Endothelial cell of umbilical vein (primary cell): ENCODE measurements around the gene DHRS7B. TPM values are rescaled to one million over a fixed set of nuclear protein-coding genes. Genes with fewer than 3 reads are reported as not detected.

ENCODE experiments used
- BruUV-seq: library from RNA; stranded (reverse); fragments of 400-500 nt; replicated peaks from 2 replicates; lab custom pipeline; 2021; lab: Mats Ljungman, UMichigan
- CTCF ChIA-PET: fragments of 300-600, 350-600 bp; sonication (Branson Sonifier 250); formaldehyde crosslinking; loops from one replicate; lab custom pipeline; 2021; ENCODE audit warnings: antibody characterized with exemption, inconsistent platforms; lab: Charles Lee
- POLR2A ChIA-PET: fragments of 300-600, 350-600 bp; sonication (Branson Sonifier 250); formaldehyde crosslinking; loops from one replicate; lab custom pipeline; 2021; ENCODE audit warnings: antibody characterized with exemption, inconsistent platforms; lab: Charles Lee
- DNase-seq: peaks from one replicate; pipeline ENCODE4 v3.0.0-alpha.2; 2011; ENCODE audit warnings: low read depth, low spot score
- FAIRE-seq: peaks from 2 replicates; lab custom pipeline; 2011; peaks lifted over from hg19 to GRCh38; lab: Jason Lieb, UNC
- H2AFZ ChIP-seq: 2 replicates; pipeline ENCODE4 v1.6.0; 2012; ENCODE audit warnings: low read depth, low read length, control low read depth, inconsistent platforms
- H3K27ac ChIP-seq: 2 replicates; pipeline ENCODE4 v1.5.1; 2011; ENCODE audit warnings: low read depth, mild to moderate bottlenecking, control low read depth, low read length, moderate library complexity; ENCODE audit not compliant: insufficient read depth
- H3K27me3 ChIP-seq, 2 experiments: 2 replicates each; pipeline versions ENCODE4 v1.6.0 to v1.6.1; 2011; ENCODE audit warnings: low read length in 2 of 2, mixed read lengths in 1 of 2; ENCODE audit not compliant: control insufficient read depth in 2 of 2, insufficient read depth in 2 of 2
- H3K36me3 ChIP-seq, 2 experiments: 2 replicates in 1 of 2; 3 replicates in 1 of 2; pipeline ENCODE4 v1.5.1; 2011; ENCODE audit warnings: low read length in 2 of 2, mild to moderate bottlenecking in 1 of 2, moderate library complexity in 1 of 2; ENCODE audit not compliant: control insufficient read depth in 2 of 2, insufficient read depth in 2 of 2; ENCODE audit errors: extremely low read depth in 1 of 2
- H3K4me1 ChIP-seq: 3 replicates; pipeline ENCODE4 v1.5.1; 2011; ENCODE audit warnings: mild to moderate bottlenecking, low read length; ENCODE audit not compliant: control insufficient read depth, insufficient read depth; ENCODE audit errors: extremely low read depth
- H3K4me2 ChIP-seq: 2 replicates; pipeline ENCODE4 v1.6.1; 2011; ENCODE audit warnings: low read length, control low read depth, mixed read lengths; ENCODE audit not compliant: insufficient read depth
- H3K4me3 ChIP-seq, 3 experiments: fragments of 200-600 bp in 1 of 3; sonication (generic), shearing (Covaris generic) in 1 of 3; replicated peaks in 1 of 3; 2 replicates each; pipeline ENCODE4 v1.5.1; 2011 to 2016; ENCODE audit warnings: control low read depth in 3 of 3, low read length in 3 of 3, mild to moderate bottlenecking in 2 of 3, inconsistent platforms in 1 of 3, low read depth in 1 of 3, moderate library complexity in 1 of 3; ENCODE audit not compliant: insufficient read depth in 1 of 3
- H3K79me2 ChIP-seq: 2 replicates; pipeline ENCODE4 v1.6.0; 2012; ENCODE audit warnings: low read length, inconsistent platforms; ENCODE audit not compliant: control insufficient read depth, insufficient read depth
- H3K9ac ChIP-seq: replicated peaks from 2 replicates; pipeline ENCODE3; 2011; ENCODE audit warnings: low read length, control low read depth; ENCODE audit not compliant: insufficient read depth; ENCODE audit errors: extremely low read depth
- H3K9me1 ChIP-seq: replicated peaks from 3 replicates; pipeline ENCODE4 v1.6.0; 2011; ENCODE audit warnings: mild to moderate bottlenecking, low read length; ENCODE audit not compliant: control insufficient read depth, insufficient read depth; ENCODE audit errors: extremely low read depth
- H3K9me3 ChIP-seq: replicated peaks from 2 replicates; pipeline ENCODE4 v1.5.1; 2012; ENCODE audit warnings: low read length, inconsistent platforms; ENCODE audit not compliant: control insufficient read depth, insufficient read depth
- H4K20me1 ChIP-seq: replicated peaks from 2 replicates; pipeline ENCODE3; 2011; ENCODE audit warnings: mild to moderate bottlenecking, low read length; ENCODE audit not compliant: control insufficient read depth, insufficient read depth; ENCODE audit errors: extremely low read depth
- EZH2 ChIP-seq: IDR thresholded peaks from 2 replicates; pipeline ENCODE4 v1.6.1; 2012; ENCODE audit warnings: borderline replicate concordance, low read depth, mild to moderate bottlenecking, moderate library complexity, low read length, inconsistent platforms; ENCODE audit not compliant: severe bottlenecking
- FOS ChIP-seq: IDR thresholded peaks from 2 replicates; pipeline ENCODE4 v1.6.1; 2011; ENCODE audit warnings: mild to moderate bottlenecking, low read length, moderate library complexity, borderline replicate concordance; ENCODE audit not compliant: insufficient read depth
- GATA2 ChIP-seq: IDR thresholded peaks from 2 replicates; pipeline ENCODE4 v1.7.0; 2011; ENCODE audit warnings: low read depth, mild to moderate bottlenecking, moderate library complexity, mixed read lengths, low read length; ENCODE audit not compliant: insufficient read length, insufficient read depth
- JUN ChIP-seq: IDR thresholded peaks from 2 replicates; pipeline ENCODE4 v1.6.1; 2011; ENCODE audit warnings: borderline replicate concordance, low read depth; ENCODE audit not compliant: insufficient read length, insufficient read depth
- MYC ChIP-seq: IDR thresholded peaks from one replicate; pipeline ENCODE4 v1.6.1; 2011; ENCODE audit warnings: mild to moderate bottlenecking, low read depth, low read length
- POLR2A ChIP-seq: IDR thresholded peaks from 2 replicates; pipeline ENCODE4 v1.6.1; 2012; ENCODE audit warnings: low read depth, mild to moderate bottlenecking, control low read depth, low read length
- POLR2AphosphoS5 ChIP-seq: IDR thresholded peaks from 2 replicates; pipeline ENCODE4 v1.6.1; 2012; ENCODE audit warnings: low read depth, mild to moderate bottlenecking, control low read depth, low read length, moderate library complexity; ENCODE audit not compliant: insufficient read depth
- dilution Hi-C: fragments of 300-500 bp; cut with MboI; formaldehyde crosslinking; loops from one replicate; pipeline ENCODE4 v1.15.0; 2019; ENCODE audit warnings: low sequenced_read_pairs; ENCODE audit not compliant: extremely low pct_ligation_motif_present
- intact Hi-C: fragments of 100-400 bp; cut with micrococcal nuclease; formaldehyde crosslinking; loops from one replicate; pipeline ENCODE4 v1.10.0; 2022
- polyA plus RNA-seq, 4 experiments: library from polyadenylated mRNA; depleted of rRNA in 3 of 4; stranded (reverse) in 3 of 4; unstranded in 1 of 4; fragments of >200 nt; gene quantifications; 2 replicates each; pipeline versions ENCODE4 v1.2.1 to v1.2.3, GENCODE V29; 2011 to 2012; ENCODE audit warnings: missing spikeins in 1 of 4
- total RNA-seq: library from RNA; stranded (reverse); gene quantifications from 2 replicates; pipeline ENCODE4 v1.2.3, GENCODE V29; 2021
- TF ChIP-seq, protein P1 (sequence below): IDR thresholded peaks from 2 replicates; pipeline ENCODE4 v1.6.1; 2011; ENCODE audit not compliant: insufficient read depth, insufficient read length
- TF ChIP-seq, protein P2 (sequence below), 2 donors: IDR thresholded peaks; 1 replicate in 1 of 2; 2 replicates in 1 of 2; pipeline ENCODE4 v1.5.1; 2011; ENCODE audit warnings: low read length in 2 of 2, mild to moderate bottlenecking in 2 of 2, moderate library complexity in 2 of 2, control low read depth in 1 of 2, inconsistent platforms in 1 of 2, low read depth in 1 of 2; ENCODE audit not compliant: insufficient read depth in 1 of 2; ENCODE audit errors: extremely low read depth in 1 of 2

Gene DHRS7B
- total and polyA plus RNA-seq, 2 donors (not counting 3 experiments of a cell fraction or from before 2014, with no cell fraction given) = 14.0 to 28.1 TPM

DNA sequence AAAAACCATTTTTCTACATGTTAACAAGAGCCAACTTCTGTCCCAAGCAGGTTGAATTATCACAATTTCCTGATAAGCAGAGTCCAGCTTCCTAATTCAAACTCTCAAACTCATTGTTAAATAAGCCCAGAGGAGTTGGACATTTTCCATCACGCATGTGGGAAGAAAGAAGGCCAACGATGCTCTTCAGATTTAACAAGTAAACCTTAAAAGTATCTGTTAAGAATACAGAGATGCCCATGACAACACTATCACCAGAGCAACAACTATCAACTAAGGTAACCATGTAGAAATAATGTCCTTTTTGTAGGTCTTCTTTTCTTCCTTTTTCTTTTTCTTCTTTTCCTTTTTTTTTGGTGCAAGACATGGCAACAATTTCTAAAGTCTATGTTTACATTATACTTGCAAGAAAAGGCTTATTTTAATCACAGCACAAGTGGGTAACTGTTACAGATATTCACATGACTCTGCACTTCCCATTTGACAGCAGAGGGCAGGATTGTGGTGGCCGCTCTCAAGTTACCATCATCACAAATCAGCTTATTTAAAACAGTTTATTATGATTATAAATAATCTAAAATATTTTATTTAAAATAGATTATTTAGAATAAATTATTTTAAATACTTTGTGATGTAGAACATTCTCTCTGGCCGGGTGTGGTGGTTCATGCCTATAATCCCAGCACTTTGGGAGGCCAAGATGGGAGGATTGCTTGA lies 35.7 kb upstream of the DHRS7B start:
- Histone ChIP-seq H3K27ac (no peak overlapping the region), H3K27me3 (peaks cover 0 to 5% of the 10 kb centered on the region in 2 experiments), H3K9me3 (no peaks in the 10 kb centered on the region), H2AFZ (no peak overlapping the region), H3K9ac (no peak overlapping the region), H4K20me1 (no peaks in the 10 kb centered on the region), H3K4me3 (no peak overlapping the region), H3K36me3 (no peaks in the 10 kb centered on the region), H3K9me1 (no peaks in the 10 kb centered on the region), H3K79me2 (no peaks in the 10 kb centered on the region), H3K4me1 (no peaks in the 10 kb centered on the region), H3K4me2 (no peak overlapping the region)
- ChIA-PET CTCF (interaction anchor here (0.8 to 1.1 kb wide), 3 partner anchors 9 to 420 kb away, joined by 3 to 5 read pairs (median 3); no protein-coding TSS in a partner anchor), POLR2A (interaction anchor here (0.6 kb wide), 1 partner anchor 227 kb away, joined by 3 read pairs; no protein-coding TSS in a partner anchor)
- TF ChIP-seq, protein P1, sequence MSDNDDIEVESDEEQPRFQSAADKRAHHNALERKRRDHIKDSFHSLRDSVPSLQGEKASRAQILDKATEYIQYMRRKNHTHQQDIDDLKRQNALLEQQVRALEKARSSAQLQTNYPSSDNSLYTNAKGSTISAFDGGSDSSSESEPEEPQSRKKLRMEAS = no peak
- TF ChIP-seq EZH2 (no peak), POLR2A (no peak), FOS (no peak), MYC (no peak), GATA2 (no peak), JUN (no peak), POLR2AphosphoS5 (no peak)
- TF ChIP-seq, protein P2, sequence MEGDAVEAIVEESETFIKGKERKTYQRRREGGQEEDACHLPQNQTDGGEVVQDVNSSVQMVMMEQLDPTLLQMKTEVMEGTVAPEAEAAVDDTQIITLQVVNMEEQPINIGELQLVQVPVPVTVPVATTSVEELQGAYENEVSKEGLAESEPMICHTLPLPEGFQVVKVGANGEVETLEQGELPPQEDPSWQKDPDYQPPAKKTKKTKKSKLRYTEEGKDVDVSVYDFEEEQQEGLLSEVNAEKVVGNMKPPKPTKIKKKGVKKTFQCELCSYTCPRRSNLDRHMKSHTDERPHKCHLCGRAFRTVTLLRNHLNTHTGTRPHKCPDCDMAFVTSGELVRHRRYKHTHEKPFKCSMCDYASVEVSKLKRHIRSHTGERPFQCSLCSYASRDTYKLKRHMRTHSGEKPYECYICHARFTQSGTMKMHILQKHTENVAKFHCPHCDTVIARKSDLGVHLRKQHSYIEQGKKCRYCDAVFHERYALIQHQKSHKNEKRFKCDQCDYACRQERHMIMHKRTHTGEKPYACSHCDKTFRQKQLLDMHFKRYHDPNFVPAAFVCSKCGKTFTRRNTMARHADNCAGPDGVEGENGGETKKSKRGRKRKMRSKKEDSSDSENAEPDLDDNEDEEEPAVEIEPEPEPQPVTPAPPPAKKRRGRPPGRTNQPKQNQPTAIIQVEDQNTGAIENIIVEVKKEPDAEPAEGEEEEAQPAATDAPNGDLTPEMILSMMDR (IDR thresholded peaks at IDR 0.05; ENCODE audit: extremely low read depth in 1 of 2, insufficient read depth in 1 of 2, low read depth in 1 of 2, low read length in 2 of 2) = no peak
- dilution Hi-C loops (no loop called here), intact Hi-C loops (loop anchor here (10.0 kb wide), 1 partner anchor 286 kb away; no protein-coding TSS in a partner anchor)
- no peak for DNase-seq
- no peak for FAIRE-seq
- no TSS peak for BruUV-seq
